HEK293 (cell line): Measurements from ENCODE around the gene MAP3K4.

Source experiments
- CTCF ChIA-PET: fragments of 350-600 bp; formaldehyde crosslinking; extraction: SDS; loops from one replicate; lab custom pipeline; 2021; ENCODE audit warnings: antibody characterized with exemption; lab: Yijun Ruan, JAX
- POLR2A ChIA-PET: fragments of 300-600 bp; formaldehyde crosslinking; extraction: SDS; loops from one replicate; lab custom pipeline; 2020; ENCODE audit warnings: antibody characterized with exemption, inconsistent platforms; lab: Yijun Ruan, JAX
- H3K27ac ChIP-seq: fragments of 200-500 bp; sonication (Bioruptor generic); 2 replicates; pipeline ENCODE4 v1.5.1; 2014; ENCODE audit warnings: low read depth, low read length, control low read depth, inconsistent platforms; ENCODE audit errors: extremely low read depth
- H3K36me3 ChIP-seq, 2 experiments: fragments of 200-500 bp in 1 of 2; sonication (Bioruptor generic) in 1 of 2; 1 replicate in 1 of 2; 2 replicates in 1 of 2; pipeline ENCODE4 v1.5.1; 2014 to 2017; ENCODE audit warnings: inconsistent platforms in 2 of 2, low read length in 2 of 2; ENCODE audit not compliant: control insufficient read depth in 2 of 2, insufficient read depth in 1 of 2
- H3K4me1 ChIP-seq: fragments of 200-500 bp; sonication (Bioruptor generic); 2 replicates; pipeline ENCODE4 v1.5.1; 2014; ENCODE audit warnings: mild to moderate bottlenecking, low read length, inconsistent platforms; ENCODE audit not compliant: control insufficient read depth, insufficient read depth
- H3K4me3 ChIP-seq: 2 replicates; pipeline ENCODE4 v1.5.1; 2011; ENCODE audit warnings: low read depth, mild to moderate bottlenecking, control low read depth, low read length, moderate library complexity
- H3K9me3 ChIP-seq: fragments of 200-500 bp; sonication (Bioruptor generic); 2 replicates; pipeline ENCODE4 v1.5.1; 2014; ENCODE audit warnings: low read depth, low read length, inconsistent platforms; ENCODE audit not compliant: control insufficient read depth, insufficient read depth
- FEZF1 ChIP-seq: fragments of 450-650 bp; formaldehyde crosslinking; IDR thresholded peaks from 2 replicates; pipeline ENCODE4 v1.5.1; 2016; ENCODE audit warnings: missing biosample characterization, missing genetic modification characterization
- GLI2 ChIP-seq: fragments of 450-650 bp; formaldehyde crosslinking; IDR thresholded peaks from 2 replicates; pipeline ENCODE4; 2017; ENCODE audit warnings: missing biosample characterization, missing genetic modification characterization, low read depth, borderline replicate concordance
- MEIS1 ChIP-seq: sonication (generic); formaldehyde crosslinking; IDR thresholded peaks from 2 replicates; pipeline ENCODE4 v1.8.1; 2022; ENCODE audit warnings: missing genetic modification reagents, mild to moderate bottlenecking, borderline replicate concordance
- OVOL3 ChIP-seq: fragments of 450-650 bp; formaldehyde crosslinking; IDR thresholded peaks from 2 replicates; pipeline ENCODE4 v1.5.1; 2016; ENCODE audit warnings: missing biosample characterization, missing genetic modification characterization
- SALL2 ChIP-seq: fragments of 450-650 bp; formaldehyde crosslinking; IDR thresholded peaks from 2 replicates; pipeline ENCODE4 v1.5.0; 2017; ENCODE audit warnings: missing biosample characterization, mild to moderate bottlenecking, missing genetic modification characterization, borderline replicate concordance
- SCRT2 ChIP-seq: fragments of 450-650 bp; formaldehyde crosslinking; IDR thresholded peaks from 2 replicates; pipeline ENCODE4 v1.5.1; 2016; ENCODE audit warnings: missing biosample characterization, missing genetic modification characterization
- ZIC2 ChIP-seq: fragments of 450-650 bp; formaldehyde crosslinking; IDR thresholded peaks from 2 replicates; pipeline ENCODE4 v1.5.1; 2016; ENCODE audit warnings: missing biosample characterization, missing genetic modification characterization
- ZNF133 ChIP-seq: fragments of 450-650 bp; formaldehyde crosslinking; IDR thresholded peaks from 2 replicates; pipeline ENCODE4 v1.5.1; 2016; ENCODE audit warnings: missing biosample characterization, missing genetic modification characterization
- ZNF146 ChIP-seq: fragments of 450-650 bp; formaldehyde crosslinking; IDR thresholded peaks from 2 replicates; pipeline ENCODE4 v1.5.1; 2016; ENCODE audit warnings: missing biosample characterization, missing genetic modification characterization
- ZNF274 ChIP-seq, 2 experiments: fragments of 200-500 bp in 1 of 2; fragments of 450-650 bp in 1 of 2; sonication (Bioruptor generic) in 1 of 2; formaldehyde crosslinking in 1 of 2; IDR thresholded peaks; 2 replicates each; pipeline versions ENCODE4 v1.5.1 to v1.6.1; 2014 to 2016; ENCODE audit warnings: borderline replicate concordance in 1 of 2, inconsistent platforms in 1 of 2, low read length in 1 of 2, missing biosample characterization in 1 of 2, missing genetic modification characterization in 1 of 2
- ZNF302 ChIP-seq: fragments of 450-650 bp; formaldehyde crosslinking; IDR thresholded peaks from 2 replicates; pipeline ENCODE4 v1.5.1; 2016; ENCODE audit warnings: missing biosample characterization, missing genetic modification characterization, low read depth
- ZNF391 ChIP-seq: fragments of 450-650 bp; formaldehyde crosslinking; IDR thresholded peaks from 2 replicates; pipeline ENCODE4 v1.5.1; 2016; ENCODE audit warnings: low read depth, missing biosample characterization, missing genetic modification characterization, borderline replicate concordance
- ZNF664 ChIP-seq: fragments of 450-650 bp; formaldehyde crosslinking; IDR thresholded peaks from 2 replicates; pipeline ENCODE4 v1.5.1; 2016; ENCODE audit warnings: missing biosample characterization, missing genetic modification characterization
- ZNF791 ChIP-seq: fragments of 450-650 bp; formaldehyde crosslinking; IDR thresholded peaks from 2 replicates; pipeline ENCODE4 v1.5.1; 2016; ENCODE audit warnings: missing biosample characterization, missing genetic modification characterization
- TF ChIP-seq, protein P1 (sequence below): fragments of 450-650 bp; formaldehyde crosslinking; IDR thresholded peaks from 2 replicates; pipeline ENCODE4 v1.5.1; 2017; ENCODE audit warnings: missing biosample characterization, missing genetic modification characterization
- TF ChIP-seq, protein P2 (sequence below): fragments of 450-650 bp; formaldehyde crosslinking; IDR thresholded peaks from 2 replicates; pipeline ENCODE4 v1.5.1; 2016; ENCODE audit warnings: missing biosample characterization, missing genetic modification characterization
- TF ChIP-seq, protein P3 (sequence below): fragments of 450-650 bp; formaldehyde crosslinking; IDR thresholded peaks from 2 replicates; pipeline ENCODE4 v1.5.1; 2016; ENCODE audit warnings: missing biosample characterization, missing genetic modification characterization

MAP3K4 gene

DNA sequence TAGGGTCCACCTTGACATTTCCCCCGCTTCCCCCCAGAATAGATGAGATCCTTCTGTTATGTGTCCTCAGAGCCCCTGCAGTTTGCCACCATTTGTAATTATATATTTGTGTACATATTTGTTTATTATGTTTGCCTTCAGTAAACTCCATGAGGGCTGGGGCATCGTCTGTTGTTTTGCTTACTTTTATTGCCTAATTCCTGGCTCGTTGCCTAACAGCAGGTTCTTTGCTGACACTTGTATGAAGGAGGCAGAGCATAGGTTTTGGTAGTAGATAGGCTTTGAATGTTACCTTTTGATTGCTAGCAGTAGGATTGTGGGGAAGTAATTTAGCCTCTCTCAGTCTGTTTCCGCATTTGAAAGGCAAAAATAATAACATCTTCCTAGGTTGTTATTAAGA, 9.9 kb downstream of the MAP3K4 start (continued):
- TF ChIP-seq ZNF274 (IDR thresholded peaks at IDR 0.05; ENCODE audit: low read length) (no peak), ZNF274 (tag by site-specific recombination; IDR thresholded peaks at IDR 0.05; ENCODE audit: borderline replicate concordance) (no peak), ZNF664 (no peak), ZIC2 (tag by site-specific recombination) (no peak), MEIS1 (CRISPR knock-in tag) (no peak), OVOL3 (tag by site-specific recombination) (no peak), ZNF146 (tag by site-specific recombination) (no peak), SALL2 (tag by site-specific recombination) (no peak), GLI2 (no peak), SCRT2 (tag by site-specific recombination) (peak; percentile 72)
- TF ChIP-seq, protein P1, sequence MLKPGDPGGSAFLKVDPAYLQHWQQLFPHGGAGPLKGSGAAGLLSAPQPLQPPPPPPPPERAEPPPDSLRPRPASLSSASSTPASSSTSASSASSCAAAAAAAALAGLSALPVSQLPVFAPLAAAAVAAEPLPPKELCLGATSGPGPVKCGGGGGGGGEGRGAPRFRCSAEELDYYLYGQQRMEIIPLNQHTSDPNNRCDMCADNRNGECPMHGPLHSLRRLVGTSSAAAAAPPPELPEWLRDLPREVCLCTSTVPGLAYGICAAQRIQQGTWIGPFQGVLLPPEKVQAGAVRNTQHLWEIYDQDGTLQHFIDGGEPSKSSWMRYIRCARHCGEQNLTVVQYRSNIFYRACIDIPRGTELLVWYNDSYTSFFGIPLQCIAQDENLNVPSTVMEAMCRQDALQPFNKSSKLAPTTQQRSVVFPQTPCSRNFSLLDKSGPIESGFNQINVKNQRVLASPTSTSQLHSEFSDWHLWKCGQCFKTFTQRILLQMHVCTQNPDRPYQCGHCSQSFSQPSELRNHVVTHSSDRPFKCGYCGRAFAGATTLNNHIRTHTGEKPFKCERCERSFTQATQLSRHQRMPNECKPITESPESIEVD (tag by site-specific recombination) = peak; percentile 37; the same call in 1 of the 2 replicates
- TF ChIP-seq, protein P2, sequence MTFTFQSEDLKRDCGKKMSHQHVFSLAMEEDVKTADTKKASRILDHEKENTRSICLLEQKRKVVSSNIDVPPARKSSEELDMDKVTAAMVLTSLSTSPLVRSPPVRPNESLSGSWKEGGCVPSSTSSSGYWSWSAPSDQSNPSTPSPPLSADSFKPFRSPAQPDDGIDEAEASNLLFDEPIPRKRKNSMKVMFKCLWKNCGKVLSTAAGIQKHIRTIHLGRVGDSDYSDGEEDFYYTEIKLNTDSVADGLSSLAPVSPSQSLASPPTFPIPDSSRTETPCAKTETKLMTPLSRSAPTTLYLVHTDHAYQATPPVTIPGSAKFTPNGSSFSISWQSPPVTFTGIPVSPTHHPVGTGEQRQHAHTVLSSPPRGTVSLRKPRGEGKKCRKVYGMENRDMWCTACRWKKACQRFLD = no peak

DNA sequence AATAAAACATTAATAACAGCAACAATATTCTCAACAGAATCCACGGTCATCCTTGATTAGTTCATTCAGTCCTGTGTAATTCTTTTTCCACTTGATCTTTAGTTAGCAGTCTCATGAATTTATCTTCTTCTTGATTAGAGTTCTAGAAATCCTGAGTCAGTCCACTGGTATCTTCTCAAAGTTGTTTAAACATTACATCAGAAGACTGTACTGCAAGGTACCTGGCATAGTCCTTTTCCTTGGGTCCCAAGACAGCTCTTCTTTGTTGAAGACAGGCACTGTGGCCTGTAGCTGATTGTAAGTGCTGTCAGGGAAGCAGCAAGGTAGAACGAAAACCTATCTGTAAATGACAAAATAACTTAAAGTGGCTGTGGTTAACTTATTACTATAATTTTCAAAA, 11.8 kb downstream of the MAP3K4 start:
- POLR2A ChIA-PET = interaction anchor here (2.0 kb wide), 1 partner anchor 11 kb away, joined by 5 read pairs; no protein-coding TSS in a partner anchor
- no peaks in the 10 kb centered on the region for H3K36me3 ChIP-seq
- TF ChIP-seq ZNF391 (tag by site-specific recombination) (no peak), FEZF1 (tag by site-specific recombination) (no peak), ZNF791 (tag by site-specific recombination) (no peak), ZNF302 (tag by site-specific recombination) (no peak)
- TF ChIP-seq, protein P3, sequence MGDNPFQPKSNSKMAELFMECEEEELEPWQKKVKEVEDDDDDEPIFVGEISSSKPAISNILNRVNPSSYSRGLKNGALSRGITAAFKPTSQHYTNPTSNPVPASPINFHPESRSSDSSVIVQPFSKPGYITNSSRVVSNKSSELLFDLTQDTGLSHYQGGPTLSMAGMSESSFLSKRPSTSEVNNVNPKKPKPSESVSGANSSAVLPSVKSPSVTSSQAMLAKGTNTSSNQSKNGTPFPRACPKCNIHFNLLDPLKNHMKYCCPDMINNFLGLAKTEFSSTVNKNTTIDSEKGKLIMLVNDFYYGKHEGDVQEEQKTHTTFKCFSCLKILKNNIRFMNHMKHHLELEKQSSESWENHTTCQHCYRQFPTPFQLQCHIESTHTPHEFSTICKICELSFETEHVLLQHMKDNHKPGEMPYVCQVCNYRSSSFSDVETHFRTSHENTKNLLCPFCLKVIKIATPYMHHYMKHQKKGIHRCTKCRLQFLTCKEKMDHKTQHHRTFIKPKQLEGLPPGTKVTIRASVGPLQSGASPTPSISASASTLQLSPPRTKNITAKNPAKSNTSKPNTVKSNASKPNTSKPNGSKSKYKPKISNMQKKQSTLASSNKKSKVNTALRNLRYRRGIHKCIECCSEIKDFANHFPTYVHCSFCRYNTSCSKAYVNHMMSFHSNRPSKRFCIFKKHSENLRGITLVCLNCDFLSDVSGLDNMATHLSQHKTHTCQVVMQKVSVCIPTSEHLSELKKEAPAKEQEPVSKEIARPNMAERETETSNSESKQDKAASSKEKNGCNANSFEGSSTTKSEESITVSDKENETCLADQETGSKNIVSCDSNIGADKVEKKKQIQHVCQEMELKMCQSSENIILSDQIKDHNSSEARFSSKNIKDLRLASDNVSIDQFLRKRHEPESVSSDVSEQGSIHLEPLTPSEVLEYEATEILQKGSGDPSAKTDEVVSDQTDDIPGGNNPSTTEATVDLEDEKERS = no peak
- TF ChIP-seq, all 188 proteins: peak for 0
- CTCF ChIA-PET = no interaction called here
- Histone ChIP-seq H3K27ac (no peak overlapping the region), H3K4me3 (no peak overlapping the region), H3K4me1 (peaks cover 14% of the 10 kb centered on the region), H3K9me3 (no peaks in the 10 kb centered on the region)

DNA sequence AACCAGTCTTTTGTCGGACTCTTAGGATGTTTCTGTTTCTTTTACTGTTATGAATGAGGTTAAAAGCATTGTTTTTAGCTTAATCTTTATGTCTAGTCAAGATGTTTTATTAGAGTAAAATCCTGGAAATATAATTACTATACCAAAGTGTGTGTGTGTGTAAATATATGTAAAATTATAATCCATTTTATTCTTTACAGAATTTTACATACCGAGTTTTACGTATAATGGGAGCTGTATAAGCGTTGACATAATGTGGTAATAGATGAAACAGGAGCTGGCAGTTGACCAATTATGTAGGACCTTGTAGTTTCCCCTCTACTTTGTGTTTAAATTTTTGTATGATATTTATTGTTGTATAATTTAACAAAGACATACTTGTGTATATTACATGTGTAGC, 16.7 kb downstream of the MAP3K4 start:
- TF ChIP-seq, protein P1 (tag by site-specific recombination) = peak; percentile 77
- TF ChIP-seq ZNF391 (tag by site-specific recombination) = no peak
- TF ChIP-seq ZNF133 (tag by site-specific recombination) = peak; percentile 84
- Histone ChIP-seq H3K4me3 (no peak overlapping the region), H3K27ac (no peak overlapping the region), H3K9me3 (no peaks in the 10 kb centered on the region), H3K36me3 (no peaks in the 10 kb centered on the region; a peak in 1 of 3 replicates), H3K4me1 (peaks cover 9% of the 10 kb centered on the region)
- ChIA-PET CTCF (interaction anchor here (0.5 to 1.8 kb wide), 3 partner anchors 10 to 1191 kb away, joined by 3 to 8 read pairs (median 6); no protein-coding TSS in a partner anchor), POLR2A (interaction anchor here (1.7 kb wide), 1 partner anchor 17 kb away, joined by 4 read pairs; the partner anchor contains the start of gene MAP3K4)
